ENCODE measurements around the gene IQSEC2.

The IQSEC2 gene

DNA sequence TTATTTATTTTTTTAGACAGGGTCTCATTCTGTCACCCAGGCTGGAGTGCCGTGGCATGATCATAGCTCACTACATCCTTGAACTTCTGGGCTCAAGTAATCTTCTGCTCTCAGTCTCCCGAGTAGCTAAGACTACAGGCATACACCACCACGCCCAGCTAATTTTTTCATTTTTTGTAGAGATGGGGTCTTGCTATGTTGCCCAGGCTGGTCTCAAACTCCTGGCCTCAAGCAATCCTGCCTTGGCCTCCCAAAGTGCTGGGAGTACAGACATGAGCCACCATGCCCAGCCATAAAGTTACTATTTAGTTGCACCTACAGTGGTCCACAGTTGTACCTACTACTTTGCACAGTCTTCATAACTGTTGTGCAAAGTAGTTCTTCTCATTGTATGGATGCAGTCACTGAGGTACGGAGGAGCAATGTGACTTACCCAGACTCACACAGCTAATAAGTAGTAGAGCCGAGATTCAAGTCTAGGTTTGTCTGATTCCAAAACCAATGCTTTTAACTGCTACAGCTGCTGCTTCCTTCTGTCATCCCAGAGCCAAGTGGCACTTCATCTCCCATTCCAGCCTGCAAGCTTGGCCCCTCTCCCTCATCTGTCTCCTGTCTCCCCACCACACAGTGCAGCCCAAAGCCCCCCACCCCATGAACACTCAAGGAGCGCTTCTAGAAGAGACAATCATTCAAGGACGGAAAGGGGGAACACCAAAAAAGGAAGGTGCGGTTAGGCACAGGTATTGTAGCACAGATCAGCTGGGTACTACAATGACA, 24.0 kb upstream of the IQSEC2 start:
- DNase-seq = no peak

DNA sequence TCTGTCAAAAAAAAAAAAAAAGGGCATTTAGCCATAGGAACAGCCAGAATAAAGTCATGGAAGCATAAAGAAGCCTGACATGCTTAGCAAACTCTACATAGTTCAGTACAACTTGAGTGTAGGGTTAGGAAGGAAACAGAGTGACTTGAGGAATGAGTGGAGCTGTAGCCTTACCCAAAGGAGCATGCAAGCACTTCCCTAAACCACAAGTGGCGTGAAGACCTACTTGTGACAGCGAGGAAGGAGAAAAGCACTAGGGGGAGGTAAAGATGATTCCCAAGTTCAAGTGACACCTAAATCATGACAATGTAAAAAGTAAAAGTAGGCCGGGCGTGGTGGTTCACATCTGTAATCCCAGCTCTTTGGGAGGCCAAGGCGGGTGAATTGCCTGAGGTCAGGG, 21.8 kb upstream of the IQSEC2 start:
- DNase-seq = no peak

DNA sequence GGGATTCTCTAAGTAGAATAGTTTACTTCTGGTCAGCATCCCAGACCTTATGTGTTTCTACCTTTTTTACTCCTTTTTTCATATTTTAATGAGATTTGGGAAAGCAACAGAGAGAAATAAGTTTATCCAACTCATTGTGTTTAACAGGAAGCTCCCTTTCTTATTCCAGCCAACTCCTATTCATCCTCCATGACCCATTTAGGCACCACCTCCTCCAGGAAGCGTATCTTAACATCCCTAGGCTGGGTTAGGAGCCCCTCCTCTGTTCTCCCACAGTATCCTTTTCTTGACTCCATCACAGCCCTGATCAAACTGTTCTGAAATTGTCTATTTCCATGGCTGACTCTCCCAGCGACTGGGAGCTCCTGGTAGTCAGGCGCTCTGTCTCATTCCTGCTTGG, 18.8 kb upstream of the IQSEC2 start:
- no peak for DNase-seq

DNA sequence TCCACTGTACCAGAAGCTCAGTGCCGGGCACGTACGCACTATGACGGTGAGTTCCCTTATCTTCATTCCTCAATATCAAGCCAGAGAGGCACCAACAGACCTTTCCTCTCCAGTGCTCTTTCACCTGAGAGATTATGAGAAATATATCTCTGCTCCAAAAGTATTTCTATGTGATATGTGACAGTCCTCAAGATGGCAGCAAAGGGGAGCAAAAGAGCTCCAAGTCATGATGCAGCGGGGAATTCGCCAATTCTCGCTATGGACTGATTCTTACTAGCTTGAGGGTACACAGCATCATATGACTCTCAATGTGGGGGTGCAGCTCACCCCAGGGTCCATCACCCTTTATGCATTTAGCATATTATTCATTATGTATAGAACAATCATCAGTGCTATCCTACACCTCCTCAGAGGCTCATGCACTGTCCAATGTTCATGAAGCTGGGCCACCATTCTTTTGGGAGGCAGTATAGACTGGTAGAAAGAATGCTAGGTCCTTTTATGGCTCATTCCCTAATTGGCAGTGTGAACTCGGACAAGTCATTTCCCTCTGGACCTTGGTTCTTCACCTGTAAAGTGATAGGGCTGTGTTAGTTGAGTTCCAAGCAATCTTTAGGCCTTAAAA, 12.8 kb upstream of the IQSEC2 start:
- no peak for DNase-seq

DNA sequence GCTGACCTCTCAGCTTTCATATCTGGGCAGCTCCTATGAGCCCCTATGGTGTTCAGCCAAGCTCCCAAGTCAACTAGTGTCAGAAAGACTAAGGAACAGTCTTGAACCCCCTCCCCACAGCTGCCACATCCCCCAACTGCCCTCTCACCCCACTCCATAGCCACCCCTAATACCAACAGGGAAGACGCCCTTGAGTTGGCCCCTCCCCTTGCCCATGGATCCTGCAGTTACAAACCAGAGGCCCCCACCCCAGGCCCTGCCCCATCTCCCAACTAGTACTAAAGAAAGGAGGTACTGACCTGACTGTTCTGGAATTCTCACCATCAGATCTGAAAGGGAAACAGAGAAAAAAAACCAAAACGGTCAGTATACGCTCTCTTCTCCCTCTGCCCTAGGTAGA, 10.2 kb upstream of the IQSEC2 start:
- no peak for DNase-seq

DNA sequence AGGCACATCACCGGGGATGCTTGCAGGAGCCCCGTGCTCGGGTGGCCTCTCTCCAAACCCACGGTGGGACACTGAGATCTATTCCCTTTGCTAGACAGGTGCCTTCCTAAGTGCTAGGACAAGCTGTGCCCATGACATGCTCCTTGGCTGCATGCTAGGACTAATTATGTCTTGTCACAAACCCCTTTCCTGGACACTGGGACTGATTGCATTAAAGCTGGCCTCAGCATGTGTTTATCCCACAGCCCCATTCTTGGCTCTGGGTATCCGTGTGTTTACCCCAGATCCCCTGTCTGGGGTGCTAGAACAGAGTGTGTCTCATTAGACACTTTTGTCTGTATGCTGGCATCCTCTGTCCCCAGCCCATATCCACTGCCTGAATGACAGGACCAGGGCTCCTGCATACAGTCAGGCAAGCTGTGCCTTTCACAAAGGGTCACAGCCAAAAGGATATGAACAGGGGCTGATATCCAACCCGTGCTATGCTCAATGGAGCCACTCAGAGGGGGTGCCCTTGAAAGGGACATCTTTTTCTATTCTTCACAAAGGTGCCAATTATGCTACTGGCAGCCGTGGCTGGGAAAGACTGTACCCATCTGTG, 9.2 kb upstream of the IQSEC2 start:
- DNase-seq = no peak

DNA sequence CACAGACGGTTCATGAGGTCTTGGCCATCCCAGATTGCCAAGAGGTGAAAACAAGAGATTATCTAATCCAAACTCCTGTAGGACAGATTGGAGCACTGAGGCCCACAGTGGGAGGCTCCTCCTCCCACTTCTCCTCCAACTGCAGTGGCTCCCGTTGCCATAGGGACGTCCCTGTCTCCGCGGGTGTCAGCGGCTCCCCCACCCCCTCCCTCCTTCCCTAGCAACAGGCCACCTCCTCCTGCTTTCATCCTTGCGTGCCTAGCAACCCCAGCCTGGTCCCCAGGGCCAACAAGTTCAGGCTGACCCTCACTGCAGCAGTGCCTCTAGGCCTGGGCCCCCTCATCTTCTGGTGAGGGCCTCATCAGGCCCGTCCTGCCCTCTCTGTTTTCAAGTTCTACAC, 6.8 kb upstream of the IQSEC2 start:
- no peak for DNase-seq

DNA sequence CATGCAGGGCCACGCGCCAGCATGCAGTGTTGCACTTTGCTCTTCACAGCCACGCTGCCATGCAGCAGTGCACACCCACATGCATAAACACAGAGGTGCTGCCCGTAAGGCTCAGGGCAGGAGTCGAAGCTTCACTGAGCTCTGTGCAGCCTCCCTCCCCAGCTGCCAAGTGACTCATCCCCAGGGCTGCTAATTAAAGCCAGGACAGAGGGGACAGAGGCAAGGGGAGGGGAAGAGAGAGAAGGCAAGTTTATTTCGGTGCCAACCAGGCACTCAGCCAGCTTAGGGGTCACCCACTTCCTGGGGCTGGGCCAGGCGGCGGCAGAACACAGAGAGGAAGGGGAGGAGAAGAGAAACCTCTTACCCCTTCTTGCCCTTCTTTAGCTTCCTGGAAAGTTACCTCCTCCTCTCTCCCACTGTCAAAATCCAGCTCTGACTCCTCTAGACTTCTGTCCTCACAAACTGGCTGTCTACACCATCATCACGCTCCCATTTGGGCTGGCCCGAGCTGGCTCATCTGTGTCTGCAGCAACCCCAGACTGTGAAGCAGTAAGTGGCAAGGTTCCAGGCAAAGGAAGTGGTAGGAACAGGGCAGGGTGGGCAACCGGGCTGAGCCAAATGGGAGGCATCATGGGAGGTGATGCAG, 6.2 kb upstream of the IQSEC2 start:
- DNase-seq = peak; percentile 24

DNA sequence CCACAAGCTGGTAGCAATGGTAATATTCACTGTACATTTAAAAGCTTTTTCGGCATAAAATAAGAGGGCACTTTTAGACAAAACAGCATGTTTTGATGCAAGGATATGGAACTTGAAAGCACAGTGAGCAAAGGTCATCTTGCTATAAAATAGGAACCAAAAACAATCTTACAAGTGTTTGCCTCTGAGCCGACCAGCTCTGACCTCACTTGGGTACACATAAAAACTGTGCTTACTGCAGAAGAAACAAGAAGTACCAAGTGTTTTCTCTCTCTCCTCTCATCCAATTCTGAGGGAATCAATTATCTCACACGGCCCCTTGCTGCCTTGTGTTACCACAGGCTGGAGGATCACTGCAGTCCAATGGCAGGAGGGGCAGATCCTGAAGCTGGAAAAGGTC, 4.8 kb upstream of the IQSEC2 start:
- DNase-seq = no peak

DNA sequence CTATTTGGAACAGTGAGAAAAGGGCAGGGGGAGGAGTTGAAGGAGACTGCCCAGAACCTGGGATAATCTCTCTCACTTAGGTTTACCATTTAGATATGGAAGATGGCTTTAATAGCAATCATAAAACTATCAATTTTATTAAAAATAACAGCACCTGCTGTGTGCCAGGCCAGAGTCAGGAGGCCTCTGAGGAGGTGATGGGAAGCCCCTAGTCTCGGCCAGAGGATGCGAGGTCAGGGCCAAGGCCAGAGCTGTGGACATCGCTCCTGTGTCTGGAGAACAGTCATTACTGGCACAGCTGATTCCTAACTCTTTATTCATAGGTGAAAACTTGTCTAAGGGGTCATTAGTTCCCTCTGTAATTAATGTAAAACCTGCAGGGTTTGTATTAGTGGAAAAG, 4.2 kb upstream of the IQSEC2 start:
- DNase-seq = no peak

DNA sequence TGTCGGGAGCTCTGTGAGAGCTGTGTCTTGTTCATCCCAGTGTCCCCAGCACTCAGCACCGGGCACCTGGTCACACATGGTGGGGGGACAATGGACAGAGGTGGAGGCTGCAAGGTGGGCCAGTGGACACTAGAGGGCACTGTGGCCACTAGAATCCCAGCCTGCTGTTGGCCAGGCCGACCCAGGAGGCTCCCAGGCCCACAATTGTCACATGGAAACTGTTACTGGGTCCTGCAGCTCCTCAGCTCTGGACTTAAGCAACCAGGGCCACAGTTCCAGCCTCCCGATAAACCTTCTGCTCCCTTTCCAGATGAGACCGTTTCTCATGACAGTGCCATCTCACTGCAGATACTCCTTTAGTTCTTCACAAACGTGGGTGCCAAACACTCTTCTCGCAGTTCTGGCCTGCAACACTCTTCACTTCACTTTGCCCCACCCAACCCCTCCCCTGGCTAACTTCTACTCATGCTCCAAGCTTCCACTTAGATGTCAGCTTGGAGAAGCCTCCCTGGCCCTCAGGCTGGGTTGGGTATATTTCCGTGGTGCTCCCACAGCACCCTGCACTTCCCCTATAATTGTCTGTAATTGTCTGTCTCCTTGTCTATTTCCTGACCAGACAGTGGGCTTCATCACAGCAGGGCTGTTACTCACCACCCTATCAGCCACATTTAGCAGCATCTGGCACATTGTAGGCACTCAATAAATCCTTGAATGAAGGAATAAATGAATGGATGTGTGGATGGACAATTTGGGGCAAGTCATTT, 3.5 kb upstream of the IQSEC2 start:
- DNase-seq = no peak

DNA sequence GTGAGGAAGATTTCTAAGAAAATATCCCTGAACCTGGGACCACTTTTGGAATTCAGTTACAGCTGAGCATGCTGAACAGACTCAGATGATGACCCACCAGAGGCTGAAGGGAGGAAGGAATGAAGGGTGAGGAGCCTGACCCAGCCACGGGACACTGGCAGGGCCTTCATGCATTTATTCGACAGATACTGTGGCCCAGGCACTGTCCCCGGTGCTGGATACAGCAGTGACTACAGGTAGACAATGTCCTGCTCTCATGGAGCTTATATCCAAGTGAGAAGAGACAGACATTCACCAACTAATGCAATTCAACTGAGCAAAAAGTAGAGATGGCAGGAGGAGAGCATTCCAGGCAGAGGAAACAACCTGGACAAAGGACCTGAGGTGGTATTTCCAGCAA, 2.2 kb upstream of the IQSEC2 start:
- no peak for DNase-seq

DNA sequence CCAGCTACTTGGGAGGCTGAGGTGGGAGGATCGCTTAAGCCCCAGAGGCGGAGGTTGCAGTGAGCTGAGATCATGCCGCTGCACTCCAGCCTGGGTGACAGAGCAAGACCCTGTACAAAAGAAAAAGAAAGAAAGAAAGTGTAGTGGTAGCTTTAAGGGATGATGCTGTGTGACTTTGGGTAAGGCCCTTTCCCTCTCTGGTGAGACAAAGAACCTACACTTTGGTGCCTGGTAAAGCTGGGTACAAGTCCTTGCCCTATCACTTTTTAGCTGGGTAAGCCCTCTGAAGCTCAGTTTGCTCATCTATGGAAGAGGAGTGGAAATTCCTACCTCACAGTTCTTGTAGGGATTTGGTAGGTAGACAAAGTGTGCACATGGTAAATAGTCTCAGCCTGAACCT, 1.7 kb upstream of the IQSEC2 start:
- no peak for DNase-seq

DNA sequence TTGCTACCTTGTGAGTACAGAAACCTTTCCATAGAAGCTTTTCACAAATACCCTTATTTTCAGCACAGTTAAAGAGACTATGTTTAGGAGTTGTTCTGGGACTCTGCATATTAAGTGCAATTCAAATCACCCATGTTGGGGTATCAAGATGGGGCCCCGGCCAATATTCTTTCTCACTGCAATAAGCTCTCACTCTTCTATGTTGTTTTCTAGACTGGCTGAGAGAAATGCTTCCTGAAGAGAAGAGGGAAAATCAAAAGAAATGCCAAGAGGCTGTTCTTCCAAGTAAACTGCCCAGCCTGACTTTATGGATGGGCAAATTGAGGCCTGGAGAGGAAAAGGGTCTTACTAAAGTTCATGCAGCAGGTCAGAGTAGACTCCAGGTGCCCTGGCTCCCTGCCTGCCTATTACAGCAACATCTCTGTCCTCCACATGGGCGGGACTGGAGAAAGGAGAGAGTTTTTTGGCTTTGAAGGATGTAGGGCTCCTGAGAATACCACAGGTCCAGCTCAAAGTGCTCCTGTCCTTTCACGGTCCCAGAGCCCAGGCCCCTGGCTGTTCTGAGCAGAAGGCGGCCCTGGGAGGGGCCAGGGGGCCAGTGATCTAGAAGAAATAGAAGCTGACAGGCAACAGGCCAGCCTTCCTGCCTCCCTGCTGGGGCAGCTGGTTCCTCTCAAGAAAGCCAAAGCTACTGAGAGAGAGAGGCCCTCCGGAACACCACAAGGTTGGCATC, 745 bp upstream of the IQSEC2 start:
- DNase-seq = no peak

DNA sequence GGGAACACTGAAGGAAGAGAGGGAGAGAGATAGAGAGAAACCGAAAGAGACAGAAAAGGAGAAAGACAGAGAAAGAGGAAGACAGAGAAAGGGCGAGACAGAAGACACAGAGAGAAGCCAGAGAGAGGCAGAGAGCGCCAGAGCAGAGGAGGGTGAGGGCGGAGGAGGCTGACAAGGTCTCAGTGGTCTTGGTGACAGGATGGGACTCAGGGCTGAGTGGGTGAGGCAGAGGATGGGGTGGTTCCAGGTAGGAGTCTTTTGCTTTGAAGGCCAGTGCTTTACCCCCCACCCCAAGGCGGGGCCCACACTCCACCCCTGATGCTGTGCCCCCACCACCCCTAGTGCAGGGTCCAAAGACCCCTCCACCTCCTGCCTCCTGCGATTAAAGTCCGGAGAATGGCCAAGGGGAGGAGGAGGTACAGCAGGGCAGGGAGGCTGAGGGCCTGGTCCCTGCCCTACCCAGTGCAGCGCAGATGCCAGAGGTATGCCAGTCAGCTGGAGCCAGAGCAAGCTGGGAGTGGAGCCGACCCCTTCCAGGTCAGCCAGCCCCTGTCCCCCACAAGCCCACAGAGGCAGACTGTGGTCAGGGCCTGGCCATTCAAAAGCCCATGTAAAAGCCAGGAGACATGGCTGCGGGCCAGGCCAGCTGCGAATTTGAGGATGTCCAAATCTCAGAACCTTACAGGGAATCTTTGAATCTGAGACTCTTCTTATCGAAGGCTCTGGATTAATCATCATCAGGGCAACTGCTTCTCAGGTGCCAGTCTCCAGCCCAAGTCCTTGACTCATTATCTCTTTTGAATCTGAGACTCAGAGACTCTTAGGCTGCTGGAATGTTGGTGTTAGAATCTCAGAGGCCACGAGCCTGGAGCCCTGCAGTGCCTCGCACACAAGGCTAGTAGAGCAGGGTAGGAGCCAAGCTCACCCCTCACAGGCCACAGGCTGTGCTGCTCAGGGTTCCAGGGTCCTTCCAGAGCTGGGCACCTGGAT, 758 bp downstream of the IQSEC2 start:
- DNase-seq = no peak

DNA sequence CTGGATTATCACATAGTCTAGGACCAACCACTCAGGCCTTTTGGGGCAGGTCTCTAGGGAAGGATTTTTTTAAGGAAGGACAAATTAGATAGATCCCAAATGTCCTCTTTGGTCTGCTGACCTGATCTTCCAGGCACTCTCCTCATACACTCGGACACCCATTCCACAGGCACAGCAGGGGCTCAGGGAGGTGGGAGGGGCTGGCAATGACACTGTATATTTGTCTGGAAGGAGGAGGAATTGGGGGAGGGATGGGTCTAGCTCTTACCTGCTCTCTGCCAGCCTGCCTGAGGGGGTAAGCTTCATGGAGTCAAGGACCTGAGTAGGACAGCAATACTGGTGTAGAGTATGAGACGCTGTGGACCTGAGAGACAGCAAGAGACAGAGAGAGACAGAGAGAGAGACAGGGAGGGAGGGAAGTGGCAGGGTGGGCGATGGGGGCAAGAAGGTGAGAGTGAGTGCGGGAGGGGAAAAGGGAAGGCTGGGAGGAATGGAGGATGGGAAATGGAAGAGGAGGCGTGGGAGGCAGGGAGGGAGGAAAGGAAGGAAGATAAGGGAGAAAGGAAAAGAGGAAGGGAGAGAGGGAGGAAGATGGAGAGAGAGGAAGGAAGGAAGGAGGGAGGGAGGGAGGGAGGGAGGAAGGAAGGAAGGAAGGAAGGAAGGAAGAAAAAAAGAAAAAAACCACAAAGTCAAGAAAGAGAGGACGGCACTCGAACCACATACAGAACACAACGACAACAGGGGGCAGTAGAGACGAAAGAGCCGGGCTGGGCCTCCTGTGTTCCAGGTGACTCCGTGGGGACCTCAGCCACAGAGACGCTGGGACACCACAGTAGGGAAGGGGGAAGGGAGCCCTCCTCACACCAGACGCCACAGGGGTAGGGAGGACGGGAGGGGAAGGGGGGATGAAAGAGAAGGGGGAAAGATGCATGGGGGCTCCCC, 1.8 kb downstream of the IQSEC2 start:
- DNase-seq = no peak

DNA sequence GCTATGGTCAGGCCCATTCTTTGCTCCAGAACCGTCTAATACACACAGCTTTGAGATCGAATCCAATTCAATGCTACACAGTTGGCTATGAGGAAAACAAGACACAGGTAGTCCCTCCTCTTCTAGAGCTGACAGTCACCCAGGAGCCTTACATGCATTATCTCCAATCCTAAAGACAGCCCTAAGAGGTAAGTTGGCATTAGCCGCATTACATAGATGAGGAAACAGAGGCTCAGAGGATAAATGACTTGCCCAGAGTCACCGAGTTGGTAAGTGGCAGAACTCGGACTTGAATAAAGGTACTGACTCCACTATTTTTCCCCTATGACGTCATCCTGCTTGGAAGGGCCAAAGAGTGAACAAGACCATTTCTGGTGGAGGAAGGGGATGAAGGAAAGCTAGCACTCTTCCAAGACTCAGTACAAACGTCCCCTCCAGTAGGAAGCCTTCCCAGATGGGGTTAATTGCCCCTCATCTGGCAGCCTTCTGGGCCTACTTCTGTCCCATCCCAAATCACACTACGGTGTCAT, 8.5 kb downstream of the IQSEC2 start:
- no peak for DNase-seq

DNA sequence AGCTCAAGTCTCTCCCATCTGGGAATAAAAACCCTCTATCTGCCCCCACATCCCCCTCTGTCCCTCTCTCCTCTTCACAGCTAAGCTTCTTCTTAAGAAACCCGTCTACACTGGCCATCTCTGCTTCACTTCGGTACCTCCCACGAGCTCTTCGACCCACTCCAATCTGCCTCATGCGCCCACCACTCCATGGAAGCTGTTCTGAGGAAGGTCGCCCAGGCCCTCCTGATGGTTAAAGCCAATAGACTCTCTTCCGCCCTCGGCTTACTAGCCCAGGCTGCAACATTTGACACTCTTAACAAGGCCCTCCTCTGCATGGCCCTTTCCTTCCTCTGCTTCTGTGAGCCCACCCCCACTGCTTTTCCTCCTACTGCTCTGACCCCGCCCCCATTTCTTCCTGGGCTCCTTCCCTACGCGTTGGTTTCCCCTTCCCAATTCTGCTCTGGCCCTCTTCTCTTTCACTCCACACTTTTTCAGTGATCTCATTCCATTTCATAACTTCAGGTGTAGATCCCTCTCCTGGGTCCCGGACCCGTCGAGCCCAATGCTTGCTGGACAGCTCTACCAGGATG, 11.8 kb downstream of the IQSEC2 start:
- no peak for DNase-seq

DNA sequence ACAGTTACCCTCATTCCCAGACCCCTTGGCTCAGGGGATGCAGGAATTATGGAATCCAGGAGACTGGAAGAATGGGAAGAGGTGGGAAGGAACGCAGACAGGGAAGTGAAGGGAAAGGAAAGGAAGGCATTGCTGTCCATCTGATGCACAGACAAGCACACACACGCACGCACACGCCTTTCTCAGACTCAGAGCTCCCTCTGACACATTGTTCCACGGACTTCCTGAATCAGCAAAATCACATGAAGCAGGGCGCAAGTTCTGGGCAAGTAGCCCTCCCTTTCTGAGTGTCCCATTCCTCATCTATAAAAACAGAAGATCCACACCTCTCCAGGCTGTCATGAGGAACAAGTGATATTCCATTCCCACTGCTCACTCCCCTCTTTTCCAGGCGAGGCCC, 13.2 kb downstream of the IQSEC2 start:
- no peak for DNase-seq

Measured in amniotic stem cell (primary cell).